Tibial nerve (tissue), 4 donors: Measurements from ENCODE around the gene MRPL39. TPM values are rescaled to one million over a fixed set of nuclear protein-coding genes. Genes with fewer than 3 reads are reported as not detected.

Experiments used
- DNase-seq, 2 donors: peaks; one replicate each; pipeline ENCODE4 v3.0.0-alpha.2; 2019; ENCODE audit warnings: low spot score in 2 of 2
- H3K27ac ChIP-seq, 4 donors: fragments of 200-600 bp; sonication (generic) in 3 of 4; one replicate each; pipeline ENCODE4 v1.5.1; 2017 to 2019; ENCODE audit warnings: mild to moderate bottlenecking in 1 of 4
- H3K27me3 ChIP-seq, 2 donors: fragments of 200-600 bp; sonication (generic) in 1 of 2; one replicate each; pipeline versions ENCODE4 v1.5.1 to v1.6.0; 2017 to 2019
- H3K36me3 ChIP-seq, 3 donors: fragments of 200-600 bp; sonication (generic); one replicate each; pipeline ENCODE4 v1.5.1; 2018 to 2019
- H3K4me1 ChIP-seq, 4 donors: fragments of 200-600 bp; sonication (generic) in 3 of 4; one replicate each; pipeline ENCODE4 v1.5.1; 2017 to 2019
- H3K4me3 ChIP-seq, 4 donors: fragments of 200-600 bp; sonication (generic) in 3 of 4; one replicate each; pipeline ENCODE4 v1.5.1; 2017 to 2019; ENCODE audit warnings: mild to moderate bottlenecking in 1 of 4, moderate library complexity in 1 of 4
- H3K9me3 ChIP-seq, 4 donors: fragments of 200-600 bp; sonication (generic) in 3 of 4; one replicate each; pipeline ENCODE4 v1.5.1; 2017 to 2019
- CTCF ChIP-seq, 5 experiments: fragments of 200-600 bp in 3 of 5; fragments of 450-650 bp in 2 of 5; sonication (generic) in 3 of 5; IDR thresholded peaks; one replicate each; pipeline ENCODE4 v1.5.1; 2016 to 2019; ENCODE audit warnings: antibody characterized with exemption in 5 of 5, mild to moderate bottlenecking in 3 of 5, moderate library complexity in 2 of 5
- EP300 ChIP-seq, 2 donors: sonication (generic); formaldehyde crosslinking; IDR thresholded peaks; one replicate each; pipeline ENCODE4 v1.6.1; 2017; ENCODE audit warnings: antibody characterized with exemption in 2 of 2, mild to moderate bottlenecking in 1 of 2
- POLR2A ChIP-seq, 2 donors: fragments of 450-650 bp; IDR thresholded peaks; one replicate each; pipeline ENCODE4 v1.6.1; 2017; ENCODE audit warnings: antibody characterized with exemption in 2 of 2, mild to moderate bottlenecking in 2 of 2, moderate library complexity in 2 of 2
- WGBS, 2 donors: methylation state at CpG; one replicate each; pipeline ENCODE4 v1.1.5; 2018; 5-methylcytosine and 5-hydroxymethylcytosine counted together
- total RNA-seq, 4 donors: library from RNA; depleted of rRNA; stranded (reverse); fragments of >200 nt; gene quantifications; one replicate each; pipeline ENCODE4 v1.1.0, GENCODE V29; 2016

The MRPL39 gene
- total RNA-seq, 4 donors from 2014 or later = 14.5 to 22.3 (median 18.4) TPM

DNA sequence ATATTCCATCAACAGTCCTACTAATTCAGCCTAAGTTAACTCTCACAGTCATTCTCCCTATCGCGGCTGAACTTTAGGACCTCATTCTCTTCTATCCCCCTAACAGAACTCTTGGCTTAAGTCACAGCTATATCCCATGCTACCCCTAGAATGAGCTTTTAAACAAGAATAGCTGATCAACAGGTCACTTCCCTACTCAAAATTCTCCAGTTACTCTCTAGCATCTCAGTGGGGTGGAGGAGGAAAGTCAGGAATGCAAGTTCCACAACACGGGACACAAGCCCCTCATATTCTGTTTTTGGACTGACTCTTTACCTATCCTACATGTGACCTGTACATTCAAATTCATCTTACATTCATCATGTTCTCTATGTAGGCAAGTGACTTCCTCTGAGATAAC lies 21.0 kb downstream of the MRPL39 start:
- no peak overlapping the region for H3K4me3 ChIP-seq
- no peak overlapping the region for H3K27ac ChIP-seq
- DNase-seq = no peak
- H3K27me3 ChIP-seq = no peaks in the 10 kb centered on the region
- H3K9me3 ChIP-seq = no peaks in the 10 kb centered on the region
- WGBS, 2 donors = 93 to 96% methylated on average over 3 of the region's 3 CpGs
- H3K4me1 ChIP-seq = no peaks in the 10 kb centered on the region
- peaks cover 0 to 73% (median 4%) of the 10 kb centered on the region in 3 donors for H3K36me3 ChIP-seq
- TF ChIP-seq EP300 (IDR thresholded peaks at IDR 0.05) (no peak), POLR2A (IDR thresholded peaks at IDR 0.05) (no peak), CTCF (IDR thresholded peaks at IDR 0.05) (no peak)

- no peak for TF ChIP-seq EP300 (IDR thresholded peaks at IDR 0.05)
- no peak for TF ChIP-seq POLR2A (IDR thresholded peaks at IDR 0.05)
- TF ChIP-seq CTCF (IDR thresholded peaks at IDR 0.05) = no peak
- H3K36me3 ChIP-seq = peaks cover 0 to 75% (median 4%) of the 10 kb centered on the region in 3 donors
- H3K4me1 ChIP-seq = no peaks in the 10 kb centered on the region
- no peaks in the 10 kb centered on the region for H3K9me3 ChIP-seq
- WGBS, 2 donors = 89% methylated on average over 7 of the region's 7 CpGs
- DNase-seq = no peak
- no peaks in the 10 kb centered on the region for H3K27me3 ChIP-seq
- H3K4me3 ChIP-seq = no peak overlapping the region
- no peak overlapping the region for H3K27ac ChIP-seq
These were observed 22.2 kb downstream of the MRPL39 start for GRCh38 chr21:25584833-25585676.

GRCh38 chr21:25583370-25584130 lies 23.7 kb downstream of the MRPL39 start:
- Histone ChIP-seq H3K27me3 (no peaks in the 10 kb centered on the region), H3K36me3 (peaks cover 0 to 61% (median 0%) of the 10 kb centered on the region in 3 donors), H3K27ac (no peak overlapping the region), H3K4me3 (no peak overlapping the region), H3K4me1 (no peaks in the 10 kb centered on the region), H3K9me3 (no peaks in the 10 kb centered on the region)
- WGBS, 2 donors = 57 to 74% methylated on average over 5 of the region's 5 CpGs
- no peak for DNase-seq
- no peak for TF ChIP-seq EP300 (IDR thresholded peaks at IDR 0.05)
- TF ChIP-seq CTCF (IDR thresholded peaks at IDR 0.05) = no peak
- TF ChIP-seq POLR2A (IDR thresholded peaks at IDR 0.05) = no peak

DNA sequence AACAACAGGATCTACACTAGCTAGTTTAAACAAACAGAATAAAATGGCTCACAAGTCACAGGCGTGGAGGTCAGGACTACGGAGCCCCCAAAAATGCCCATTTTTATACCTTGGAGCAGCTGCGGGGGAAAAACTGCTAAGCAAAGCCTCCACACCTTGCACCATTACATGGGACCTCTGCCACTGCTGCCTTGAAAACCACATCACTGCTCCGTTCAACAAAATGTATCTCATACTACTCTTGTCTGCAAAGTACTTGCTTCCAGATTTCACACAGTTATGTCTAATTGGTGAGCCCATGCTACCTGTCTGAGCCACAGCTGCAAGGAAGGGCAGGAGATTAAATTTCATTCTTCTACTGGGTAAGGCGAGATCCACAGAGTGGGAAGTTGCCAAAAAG lies 24.4 kb downstream of the MRPL39 start:
- Histone ChIP-seq H3K27me3 (no peaks in the 10 kb centered on the region), H3K9me3 (no peaks in the 10 kb centered on the region), H3K4me1 (no peaks in the 10 kb centered on the region), H3K36me3 (peaks cover 0 to 58% (median 0%) of the 10 kb centered on the region in 3 donors), H3K27ac (no peak overlapping the region), H3K4me3 (no peak overlapping the region)
- DNase-seq = no peak
- WGBS, 2 donors = 92 to 95% methylated on average over 5 of the region's 5 CpGs
- TF ChIP-seq EP300 (IDR thresholded peaks at IDR 0.05) (no peak), POLR2A (IDR thresholded peaks at IDR 0.05) (no peak), CTCF (IDR thresholded peaks at IDR 0.05) (no peak)
